IgD-negative memory B cell (primary cell): ENCODE results near the gene TGFBI. TPM values are rescaled to one million over a fixed set of nuclear protein-coding genes. Genes with fewer than 3 reads are reported as not detected.
"Not testable (repeated sequence)": the region's sequence is repeated elsewhere in the genome, so short reads cannot be mapped to it uniquely, and the experiment has no call there.

Experiments used
- H3K27ac Mint-ChIP-seq, 3 donors: one replicate each; pipeline ENCODE4 v1.8.0; 2020 to 2022; ENCODE audit warnings: mild to moderate bottlenecking in 3 of 3, mixed read lengths in 3 of 3, moderate library complexity in 1 of 3
- H3K27me3 Mint-ChIP-seq: one replicate; pipeline ENCODE4 v1.8.0; 2021; ENCODE audit warnings: mixed read lengths
- H3K36me3 Mint-ChIP-seq: one replicate; pipeline ENCODE4 v1.8.0; 2020; ENCODE audit warnings: mild to moderate bottlenecking, mixed read lengths
- H3K4me1 Mint-ChIP-seq, 3 donors: one replicate each; pipeline ENCODE4 v1.8.0; 2020 to 2022; ENCODE audit warnings: mixed read lengths in 3 of 3, mild to moderate bottlenecking in 1 of 3
- H3K4me3 Mint-ChIP-seq, 4 donors: one replicate each; pipeline ENCODE4 v1.8.0; 2020 to 2022; ENCODE audit warnings: mild to moderate bottlenecking in 4 of 4, mixed read lengths in 4 of 4, moderate library complexity in 3 of 4
- H3K9me3 Mint-ChIP-seq, 3 donors: one replicate each; pipeline ENCODE4 v1.8.0; 2020 to 2021; ENCODE audit warnings: mixed read lengths in 3 of 3, mild to moderate bottlenecking in 1 of 3
- polyA plus RNA-seq: library from polyadenylated mRNA; unstranded; fragments of 300-500 nt; fragmentation: Illumina TruSeq; gene quantifications from one replicate; pipeline ENCODE4 v1.2.3, GENCODE V29; 2021

TGFBI gene
- polyA plus RNA-seq, 1 donor from 2014 or later, result 7.1 TPM

DNA sequence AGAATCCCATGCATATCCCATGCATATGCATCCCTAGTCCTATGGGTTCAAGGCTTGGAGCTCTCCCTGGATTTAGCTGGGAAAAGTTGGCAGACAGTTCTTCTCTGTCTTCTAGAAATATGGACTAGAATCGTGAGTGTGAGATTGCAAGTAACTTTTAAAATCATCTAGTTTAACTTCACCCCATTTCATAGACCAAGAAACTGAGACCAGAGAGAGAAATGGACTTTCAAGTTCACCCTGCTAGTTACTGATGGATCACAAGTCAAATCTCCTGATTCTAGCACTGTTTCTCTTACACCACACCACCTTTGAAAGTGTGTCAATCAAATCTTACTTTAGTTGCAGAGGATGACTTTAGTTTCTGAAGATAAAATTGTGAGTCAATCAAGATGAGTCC, 13.4 kb downstream of the TGFBI start:
- H3K4me1 Mint-ChIP-seq, result peaks cover 7 to 16% (median 10%) of the 10 kb centered on the region in 3 donors
- no peaks in the 10 kb centered on the region for H3K9me3 Mint-ChIP-seq
- peaks cover 3% of the 10 kb centered on the region for H3K36me3 Mint-ChIP-seq
- H3K27ac Mint-ChIP-seq, result no peak overlapping the region
- H3K4me3 Mint-ChIP-seq, result no peak overlapping the region
- no peaks in the 10 kb centered on the region for H3K27me3 Mint-ChIP-seq

DNA sequence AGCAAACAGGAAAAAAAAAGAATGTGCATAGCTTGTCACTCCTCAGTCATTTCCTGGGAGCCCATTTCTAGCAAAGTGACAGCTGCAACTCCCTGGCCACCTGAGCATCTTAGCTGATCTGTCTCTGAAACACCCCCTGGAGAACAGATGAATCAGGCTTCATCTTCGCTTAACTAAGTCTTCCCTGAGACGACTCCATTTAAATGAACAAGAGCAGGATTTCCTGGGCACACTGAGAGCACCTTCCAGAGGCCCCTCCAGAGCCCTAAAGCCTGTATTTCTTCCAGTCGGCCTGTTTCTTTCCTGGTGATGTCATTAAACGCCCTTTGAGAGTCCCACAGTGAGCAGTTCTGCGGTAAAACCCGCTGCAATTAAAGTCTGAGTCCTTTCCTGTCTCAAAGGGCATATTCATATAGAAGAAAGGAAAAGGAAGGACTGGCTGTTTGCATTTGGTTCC, 13.9 kb downstream of the TGFBI start:
- Mint-ChIP-seq H3K27me3 (no peaks in the 10 kb centered on the region), H3K27ac (no peak overlapping the region), H3K9me3 (no peaks in the 10 kb centered on the region), H3K4me3 (no peak overlapping the region), H3K36me3 (peaks cover under 1% of the 10 kb centered on the region), H3K4me1 (peaks cover 3 to 11% (median 5%) of the 10 kb centered on the region in 3 donors)

DNA sequence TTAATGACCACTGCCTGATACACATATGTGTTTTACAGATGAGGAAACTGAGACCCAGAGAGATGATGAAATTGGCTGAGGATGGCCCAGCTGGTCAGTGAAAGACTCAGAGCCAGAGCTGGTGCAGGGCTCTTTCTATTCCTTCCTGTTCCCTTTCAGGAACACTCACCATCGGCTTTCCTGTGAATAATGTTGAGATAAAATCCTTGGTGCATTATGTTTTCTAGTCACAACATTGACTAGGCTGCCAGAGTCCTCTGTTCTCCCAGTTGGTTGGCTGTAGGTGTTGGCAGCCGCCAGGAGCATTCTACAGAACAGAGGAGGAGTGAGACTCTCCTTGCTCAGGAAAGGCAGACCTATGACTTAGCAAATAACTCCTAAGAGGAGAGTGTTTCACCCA, 14.8 kb downstream of the TGFBI start:
- peaks cover 3 to 8% (median 4%) of the 10 kb centered on the region in 3 donors for H3K4me1 Mint-ChIP-seq
- no peak overlapping the region for H3K4me3 Mint-ChIP-seq
- no peaks in the 10 kb centered on the region for H3K9me3 Mint-ChIP-seq
- no peaks in the 10 kb centered on the region for H3K36me3 Mint-ChIP-seq
- no peak overlapping the region for H3K27ac Mint-ChIP-seq
- H3K27me3 Mint-ChIP-seq, result no peaks in the 10 kb centered on the region

DNA sequence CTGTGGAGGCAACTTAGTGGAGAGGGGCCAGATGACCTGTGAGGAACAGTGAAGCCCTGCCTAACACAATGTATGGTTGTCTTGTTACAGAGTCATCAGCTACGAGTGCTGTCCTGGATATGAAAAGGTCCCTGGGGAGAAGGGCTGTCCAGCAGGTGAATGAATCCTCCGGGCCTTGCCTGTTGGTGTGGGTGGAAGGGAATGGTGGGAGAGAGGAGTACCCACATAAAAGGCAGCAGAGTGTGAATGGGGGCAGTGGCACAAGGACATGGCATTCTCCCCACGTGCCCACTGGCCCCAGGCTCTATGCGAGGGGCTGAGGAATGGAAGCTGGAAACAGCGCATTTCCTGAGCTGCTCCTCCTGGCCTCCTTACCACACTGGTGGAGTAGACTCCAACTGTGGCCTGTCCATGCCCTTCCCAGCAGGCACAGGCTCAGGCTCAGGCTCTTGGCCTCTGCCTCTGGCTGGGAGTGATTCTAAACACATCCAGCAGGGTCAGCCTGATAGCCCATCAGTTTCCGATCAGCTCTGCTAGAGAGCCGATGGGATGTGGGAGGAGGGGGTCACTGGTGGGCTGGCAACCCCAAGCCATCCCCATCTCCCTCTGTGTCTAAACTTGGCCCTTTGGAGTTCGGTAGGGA, 15.3 kb downstream of the TGFBI start:
- Mint-ChIP-seq H3K9me3 (no peaks in the 10 kb centered on the region), H3K27me3 (no peaks in the 10 kb centered on the region), H3K4me3 (no peak overlapping the region), H3K27ac (no peak overlapping the region), H3K4me1 (peaks cover 3 to 8% (median 4%) of the 10 kb centered on the region in 3 donors), H3K36me3 (peaks cover 2% of the 10 kb centered on the region)

GRCh38 chr5:136045026-136045425, 16.2 kb downstream of the TGFBI start:
- H3K27ac Mint-ChIP-seq, H3K9me3 Mint-ChIP-seq, H3K27me3 Mint-ChIP-seq, H3K36me3 Mint-ChIP-seq, H3K4me1 Mint-ChIP-seq, H3K4me3 Mint-ChIP-seq: not testable (repeated sequence)

- H3K4me3 Mint-ChIP-seq, result no peak overlapping the region
- H3K4me1 Mint-ChIP-seq, result peaks cover 3 to 8% (median 4%) of the 10 kb centered on the region in 3 donors
- no peak overlapping the region for H3K27ac Mint-ChIP-seq
- H3K36me3 Mint-ChIP-seq, result peaks cover 2% of the 10 kb centered on the region
- H3K9me3 Mint-ChIP-seq, result no peaks in the 10 kb centered on the region
- H3K27me3 Mint-ChIP-seq, result peaks cover 2% of the 10 kb centered on the region
Measured at GRCh38 chr5:136046246-136046645, 17.5 kb downstream of the TGFBI start.

DNA sequence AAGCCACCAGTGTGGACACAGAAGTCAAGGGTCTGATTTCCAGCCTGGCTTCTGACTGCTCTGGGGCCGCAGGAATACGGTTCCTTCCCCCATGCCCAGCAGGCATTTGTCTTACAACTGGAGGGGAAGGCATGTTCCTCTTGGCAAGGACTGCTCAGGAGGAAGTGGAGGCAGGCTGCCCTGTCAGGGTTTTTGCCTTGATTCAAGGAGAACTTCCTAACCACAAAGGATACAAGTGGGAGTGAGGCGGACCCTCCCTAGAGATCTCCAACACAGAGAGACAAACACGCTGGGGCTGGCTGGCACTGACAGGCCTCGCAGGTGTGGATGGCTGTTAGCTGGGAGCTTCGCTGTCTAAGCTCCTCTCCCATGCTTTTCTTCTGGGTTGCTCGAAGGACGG, 19.1 kb downstream of the TGFBI start:
- Mint-ChIP-seq H3K4me3 (no peak overlapping the region), H3K4me1 (peaks cover 0 to under 1% (median 0%) of the 10 kb centered on the region in 3 donors), H3K9me3 (no peaks in the 10 kb centered on the region), H3K36me3 (peaks cover 2% of the 10 kb centered on the region), H3K27ac (no peak overlapping the region), H3K27me3 (peaks cover 2% of the 10 kb centered on the region)

- Mint-ChIP-seq H3K9me3 (no peaks in the 10 kb centered on the region), H3K4me3 (no peak overlapping the region), H3K27me3 (peaks cover 5% of the 10 kb centered on the region), H3K4me1 (no peaks in the 10 kb centered on the region), H3K36me3 (peaks cover 2% of the 10 kb centered on the region), H3K27ac (no peak overlapping the region)
Measured at GRCh38 chr5:136048966-136049365, 20.2 kb downstream of the TGFBI start.

- H3K9me3 Mint-ChIP-seq, result no peaks in the 10 kb centered on the region
Measured at GRCh38 chr5:136051486-136052220, 22.9 kb downstream of the TGFBI start.

DNA sequence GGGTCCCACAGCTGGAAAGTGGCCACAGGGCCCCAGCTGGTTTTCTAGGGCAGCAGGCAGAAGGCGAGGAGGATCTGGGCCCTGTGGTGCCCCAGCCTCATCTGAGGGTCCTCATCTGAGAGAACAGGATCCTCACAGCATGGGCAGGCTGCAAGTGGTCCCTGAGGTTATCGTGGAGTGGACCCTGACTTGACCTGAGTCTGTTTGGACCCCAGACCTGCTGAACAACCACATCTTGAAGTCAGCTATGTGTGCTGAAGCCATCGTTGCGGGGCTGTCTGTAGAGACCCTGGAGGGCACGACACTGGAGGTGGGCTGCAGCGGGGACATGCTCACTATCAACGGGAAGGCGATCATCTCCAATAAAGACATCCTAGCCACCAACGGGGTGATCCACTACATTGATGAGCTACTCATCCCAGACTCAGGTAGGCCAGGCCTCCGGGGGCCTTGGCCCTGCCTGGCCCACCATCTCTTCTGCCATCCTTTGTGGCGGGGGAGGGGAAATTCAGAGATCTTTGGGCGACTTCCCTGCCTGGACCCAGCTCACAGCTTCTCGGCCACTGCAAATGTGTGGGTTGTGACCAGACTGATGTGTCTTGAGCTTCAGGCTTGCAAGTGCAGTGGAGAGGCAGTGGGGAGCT, 24.0 kb downstream of the TGFBI start:
- Mint-ChIP-seq H3K27me3 (peaks cover 6% of the 10 kb centered on the region), H3K27ac (no peak overlapping the region), H3K4me1 (no peaks in the 10 kb centered on the region), H3K9me3 (no peaks in the 10 kb centered on the region), H3K36me3 (peaks cover 2% of the 10 kb centered on the region), H3K4me3 (no peak overlapping the region)

More at GRCh38 chr5:136051486-136052220, 22.9 kb downstream of the TGFBI start:
- Mint-ChIP-seq H3K4me1 (no peaks in the 10 kb centered on the region), H3K27ac (peak overlapping the region in 1 of 3 donors; percentile 57), H3K36me3 (peaks cover 2% of the 10 kb centered on the region), H3K27me3 (peaks cover 6% of the 10 kb centered on the region), H3K4me3 (no peak overlapping the region)

DNA sequence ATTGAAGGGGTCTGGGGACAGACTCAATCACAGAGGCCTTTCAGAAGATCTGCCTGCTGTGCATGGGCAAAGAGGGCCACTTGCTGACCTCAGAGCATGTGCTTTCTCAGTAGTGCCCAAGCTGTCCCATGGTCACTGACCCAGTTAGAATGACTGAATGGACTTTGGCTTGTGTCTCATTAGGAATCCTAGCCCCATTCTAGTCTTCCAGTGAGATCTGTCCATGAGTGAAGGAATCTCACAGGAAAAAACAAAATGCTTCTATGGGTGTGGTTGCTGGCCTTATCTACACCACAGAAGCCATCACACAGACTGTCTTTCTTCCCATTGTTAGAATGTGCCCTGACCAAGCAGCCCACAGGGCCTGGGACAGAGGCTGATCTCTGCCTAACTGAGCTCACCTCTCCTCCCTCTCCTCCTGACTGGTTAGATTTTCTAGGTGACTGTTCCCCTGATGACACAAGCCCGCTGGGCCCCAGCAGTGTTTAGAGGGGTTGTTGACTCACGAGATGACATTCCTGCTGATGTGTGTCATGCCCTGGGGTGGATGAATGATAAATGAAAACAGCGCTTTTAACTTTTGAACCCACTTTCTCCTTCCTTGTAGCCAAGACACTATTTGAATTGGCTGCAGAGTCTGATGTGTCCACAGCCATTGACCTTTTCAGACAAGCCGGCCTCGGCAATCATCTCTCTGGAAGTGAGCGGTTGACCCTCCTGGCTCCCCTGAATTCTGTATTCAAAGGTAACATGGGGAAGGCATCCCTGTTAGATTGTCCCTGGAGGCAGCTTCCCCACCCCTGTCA, 24.8 kb downstream of the TGFBI start:
- Mint-ChIP-seq H3K27me3 (peaks cover 6% of the 10 kb centered on the region), H3K4me3 (no peak overlapping the region), H3K27ac (no peak overlapping the region), H3K9me3 (no peaks in the 10 kb centered on the region), H3K36me3 (peaks cover 2% of the 10 kb centered on the region), H3K4me1 (no peaks in the 10 kb centered on the region)

DNA sequence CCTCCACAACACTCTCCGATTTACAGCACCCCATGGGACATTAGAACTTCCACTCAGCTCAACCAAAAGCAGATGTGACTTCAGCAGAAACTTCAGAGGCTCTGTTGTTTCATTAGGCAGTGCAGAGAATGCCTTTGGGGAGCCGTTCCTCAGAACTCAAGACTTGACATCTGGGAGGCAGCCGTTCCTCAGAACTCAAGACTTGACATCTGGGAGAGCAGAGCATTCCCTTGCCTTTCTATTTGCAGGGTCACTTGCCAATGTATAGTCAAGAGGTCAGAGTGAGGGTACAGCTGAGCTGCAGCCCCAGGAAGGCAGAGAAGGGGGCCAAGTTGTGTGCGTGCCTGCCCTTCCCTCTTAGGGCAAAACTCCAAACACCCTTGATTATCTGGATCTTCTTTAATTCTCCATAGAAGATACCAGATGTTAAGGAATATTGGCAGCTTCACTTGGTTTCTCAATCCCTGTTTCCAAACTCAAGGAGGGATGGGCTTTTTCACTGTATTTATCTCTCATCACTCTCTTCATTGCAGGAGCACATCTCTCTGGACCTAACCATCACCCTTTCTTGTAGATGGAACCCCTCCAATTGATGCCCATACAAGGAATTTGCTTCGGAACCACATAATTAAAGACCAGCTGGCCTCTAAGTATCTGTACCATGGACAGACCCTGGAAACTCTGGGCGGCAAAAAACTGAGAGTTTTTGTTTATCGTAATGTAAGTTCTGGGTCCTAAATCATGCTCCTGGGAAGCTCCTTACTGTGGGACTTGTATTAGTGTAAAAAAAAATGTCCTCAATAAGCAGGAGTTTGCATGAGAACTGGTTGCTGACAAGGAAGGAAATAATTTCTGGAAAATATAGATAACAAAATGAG, 25.6 kb downstream of the TGFBI start:
- no peaks in the 10 kb centered on the region for H3K36me3 Mint-ChIP-seq
- H3K4me1 Mint-ChIP-seq, result no peaks in the 10 kb centered on the region
- no peaks in the 10 kb centered on the region for H3K9me3 Mint-ChIP-seq
- peaks cover 6% of the 10 kb centered on the region for H3K27me3 Mint-ChIP-seq
- H3K4me3 Mint-ChIP-seq, result no peak overlapping the region
- no peak overlapping the region for H3K27ac Mint-ChIP-seq

DNA sequence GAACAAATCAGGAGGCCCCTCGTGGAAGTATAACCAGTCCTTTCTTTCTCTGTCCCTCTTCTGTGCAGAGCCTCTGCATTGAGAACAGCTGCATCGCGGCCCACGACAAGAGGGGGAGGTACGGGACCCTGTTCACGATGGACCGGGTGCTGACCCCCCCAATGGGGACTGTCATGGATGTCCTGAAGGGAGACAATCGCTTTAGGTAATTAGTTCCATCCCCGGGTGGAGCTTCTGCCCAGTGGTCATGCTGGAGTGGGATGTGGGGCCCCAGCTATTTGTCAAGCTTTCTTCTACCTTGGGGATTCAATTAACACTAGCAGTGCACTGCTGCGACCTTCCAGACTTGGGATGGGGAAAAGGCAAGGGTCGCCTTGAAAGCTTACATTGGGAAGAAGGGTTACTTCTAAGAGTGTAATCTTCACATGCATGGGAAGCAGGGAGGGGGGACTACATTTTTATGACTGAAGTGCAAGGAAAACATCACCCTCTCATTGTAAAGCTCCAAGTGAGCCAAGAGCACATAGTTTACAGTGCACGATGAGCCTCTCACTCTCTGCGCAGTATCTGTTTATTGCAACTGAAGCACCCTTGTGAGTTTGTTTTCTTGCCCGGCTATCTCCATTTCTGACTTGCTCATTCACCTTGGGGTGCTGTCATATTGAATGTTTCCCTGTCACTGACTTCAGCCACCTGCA, 27.0 kb downstream of the TGFBI start:
- Mint-ChIP-seq H3K4me3 (no peak overlapping the region), H3K36me3 (no peaks in the 10 kb centered on the region), H3K27ac (no peak overlapping the region), H3K4me1 (no peaks in the 10 kb centered on the region), H3K9me3 (no peaks in the 10 kb centered on the region), H3K27me3 (peaks cover 4% of the 10 kb centered on the region)

- no peaks in the 10 kb centered on the region for H3K4me1 Mint-ChIP-seq
- H3K27ac Mint-ChIP-seq, result no peak overlapping the region
- H3K9me3 Mint-ChIP-seq, result no peaks in the 10 kb centered on the region
- H3K36me3 Mint-ChIP-seq, result no peaks in the 10 kb centered on the region
- H3K27me3 Mint-ChIP-seq, result peaks cover 4% of the 10 kb centered on the region
- no peak overlapping the region for H3K4me3 Mint-ChIP-seq
Measured at GRCh38 chr5:136056336-136056735, 27.5 kb downstream of the TGFBI start.
